C4-2B (cell line): ENCODE results near the gene MYLK.

Experiments
- CTCF ChIP-seq: fragments of 450-650 bp; conservative IDR thresholded peaks from 2 replicates; pipeline ENCODE4 v1.5.1; 2017; ENCODE audit warnings: mild to moderate bottlenecking
- ZFX ChIP-seq: fragments of 450-650 bp; IDR thresholded peaks from 2 replicates; pipeline ENCODE4 v1.6.1; 2017

- TF ChIP-seq CTCF = no peak
- TF ChIP-seq ZFX = no peak
Observed at GRCh38 chr3:123815981-123816380, 68.2 kb downstream of the MYLK start.
